A673 (cell line): ENCODE results near the gene HGFAC.

Experiments used
- CTCF ChIP-seq: fragments of 300-800, 200-600 bp; sonication (generic); conservative IDR thresholded peaks from 2 replicates; pipeline ENCODE4 v1.5.1; 2017; ENCODE audit warnings: low read depth, mild to moderate bottlenecking, antibody characterized with exemption, low read length, moderate library complexity, mixed read lengths
- EZH2 ChIP-seq: fragments of 200-600 bp; sonication (generic); IDR thresholded peaks from 2 replicates; pipeline ENCODE4 v1.6.1; 2017; ENCODE audit warnings: borderline replicate concordance, low read depth, mild to moderate bottlenecking, mixed read lengths, antibody characterized with exemption, low read length; ENCODE audit not compliant: poor library complexity, severe bottlenecking

- TF ChIP-seq CTCF: no peak
- TF ChIP-seq EZH2: no peak
Measured at GRCh38 chr4:3408793-3409330, 32.9 kb upstream of the HGFAC start.
